Peyer's patch (tissue), 4 donors: ENCODE measurements around the gene NPR3. TPM values are rescaled to one million over a fixed set of nuclear protein-coding genes. Genes with fewer than 3 reads are reported as not detected.

ENCODE experiments used
- DNase-seq, 3 donors: peaks; one replicate each; pipeline ENCODE4 v3.0.0-alpha.2; 2017 to 2019
- H3K27ac ChIP-seq, 4 donors: fragments of 200-600 bp; sonication (generic); one replicate each; pipeline ENCODE4 v1.5.1; 2016 to 2019
- H3K27me3 ChIP-seq, 2 donors: fragments of 200-600 bp; sonication (generic); one replicate each; pipeline ENCODE4 v1.5.1; 2019
- H3K36me3 ChIP-seq, 3 donors: fragments of 200-600 bp; sonication (generic); one replicate each; pipeline ENCODE4 v1.5.1; 2016 to 2019
- H3K4me1 ChIP-seq, 4 donors: fragments of 200-600 bp; sonication (generic); one replicate each; pipeline ENCODE4 v1.5.1; 2016 to 2019
- H3K4me3 ChIP-seq, 4 donors: fragments of 200-600 bp; sonication (generic); 1 replicate in 3 of 4; 2 replicates in 1 of 4; pipeline ENCODE4 v1.5.1; 2016 to 2019; ENCODE audit warnings: mild to moderate bottlenecking in 1 of 4
- H3K9me3 ChIP-seq, 4 donors: fragments of 200-600 bp; sonication (generic); one replicate each; pipeline ENCODE4 v1.5.1; 2016 to 2019; ENCODE audit warnings: mild to moderate bottlenecking in 1 of 4
- POLR2A ChIP-seq, 2 donors: fragments of 450-650 bp; IDR thresholded peaks; one replicate each; pipeline ENCODE4 v1.5.1; 2017; ENCODE audit warnings: antibody characterized with exemption in 2 of 2, mild to moderate bottlenecking in 2 of 2, moderate library complexity in 2 of 2
- total RNA-seq, 4 donors: library from RNA; depleted of rRNA; stranded (reverse); fragments of >200 nt; gene quantifications; one replicate each; pipeline ENCODE4 v1.1.0, GENCODE V29; 2016
- TF ChIP-seq, protein P1 (sequence below), 6 experiments: fragments of 450-650 bp in 4 of 6; fragments of 200-600 bp in 2 of 6; sonication (generic) in 1 of 6; IDR thresholded peaks; one replicate each; pipeline ENCODE4 v1.5.1; 2017 to 2019; ENCODE audit warnings: antibody characterized with exemption in 6 of 6, mild to moderate bottlenecking in 3 of 6, moderate library complexity in 1 of 6

The NPR3 gene
- total RNA-seq, 4 donors from 2014 or later, result 0.47 to 1.7 (median 1.2) TPM; not detected in 1

DNA sequence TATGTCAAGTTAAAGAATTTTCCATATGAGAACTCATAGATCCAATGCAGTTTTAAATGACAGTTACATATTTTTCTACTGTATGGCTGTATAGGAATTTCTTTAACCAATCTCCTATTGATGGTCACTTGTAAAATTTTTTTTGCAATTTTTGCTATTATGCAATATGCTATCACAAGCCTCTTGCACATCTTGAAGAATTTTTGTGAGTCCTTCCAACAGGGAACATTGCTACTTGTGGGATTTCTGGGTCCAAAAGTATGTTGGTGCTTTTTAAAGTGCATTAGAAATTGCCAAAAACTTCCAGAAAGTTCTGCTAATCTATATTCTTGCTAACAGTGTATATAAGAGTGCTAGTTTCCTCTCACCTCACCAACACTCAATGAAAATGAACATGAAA, 65.1 kb downstream of the NPR3 start:
- Histone ChIP-seq H3K27ac (no peak overlapping the region), H3K36me3 (no peaks in the 10 kb centered on the region), H3K4me3 (no peak overlapping the region), H3K27me3 (no peaks in the 10 kb centered on the region), H3K4me1 (no peaks in the 10 kb centered on the region), H3K9me3 (no peaks in the 10 kb centered on the region)
- DNase-seq, result no peak
- TF ChIP-seq, protein P1, sequence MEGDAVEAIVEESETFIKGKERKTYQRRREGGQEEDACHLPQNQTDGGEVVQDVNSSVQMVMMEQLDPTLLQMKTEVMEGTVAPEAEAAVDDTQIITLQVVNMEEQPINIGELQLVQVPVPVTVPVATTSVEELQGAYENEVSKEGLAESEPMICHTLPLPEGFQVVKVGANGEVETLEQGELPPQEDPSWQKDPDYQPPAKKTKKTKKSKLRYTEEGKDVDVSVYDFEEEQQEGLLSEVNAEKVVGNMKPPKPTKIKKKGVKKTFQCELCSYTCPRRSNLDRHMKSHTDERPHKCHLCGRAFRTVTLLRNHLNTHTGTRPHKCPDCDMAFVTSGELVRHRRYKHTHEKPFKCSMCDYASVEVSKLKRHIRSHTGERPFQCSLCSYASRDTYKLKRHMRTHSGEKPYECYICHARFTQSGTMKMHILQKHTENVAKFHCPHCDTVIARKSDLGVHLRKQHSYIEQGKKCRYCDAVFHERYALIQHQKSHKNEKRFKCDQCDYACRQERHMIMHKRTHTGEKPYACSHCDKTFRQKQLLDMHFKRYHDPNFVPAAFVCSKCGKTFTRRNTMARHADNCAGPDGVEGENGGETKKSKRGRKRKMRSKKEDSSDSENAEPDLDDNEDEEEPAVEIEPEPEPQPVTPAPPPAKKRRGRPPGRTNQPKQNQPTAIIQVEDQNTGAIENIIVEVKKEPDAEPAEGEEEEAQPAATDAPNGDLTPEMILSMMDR (IDR thresholded peaks at IDR 0.05), result no peak
- no peak for TF ChIP-seq POLR2A (IDR thresholded peaks at IDR 0.05)

DNA sequence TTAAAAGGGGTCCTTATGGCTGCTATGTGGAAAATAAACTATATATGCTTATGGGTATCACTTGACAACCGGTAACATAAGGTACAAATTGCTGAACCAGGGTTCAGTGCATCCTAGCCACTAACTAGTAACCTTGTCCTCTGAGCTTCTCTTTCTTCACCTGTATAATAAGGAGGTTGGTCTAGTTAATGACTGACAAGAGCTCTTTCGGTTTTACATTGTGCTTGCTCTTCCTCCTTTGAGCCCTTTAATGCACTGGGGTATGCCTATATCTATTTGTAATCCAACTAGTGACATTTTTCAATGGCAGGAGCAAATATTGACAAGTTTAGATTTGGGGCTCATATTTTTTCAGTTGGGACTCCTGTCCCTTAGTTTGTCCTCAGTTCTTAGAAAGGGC, 66.1 kb downstream of the NPR3 start:
- no peaks in the 10 kb centered on the region for H3K4me1 ChIP-seq
- DNase-seq, result no peak
- no peak overlapping the region for H3K27ac ChIP-seq
- H3K4me3 ChIP-seq, result no peak overlapping the region
- TF ChIP-seq, protein P1 (IDR thresholded peaks at IDR 0.05), result no peak
- TF ChIP-seq POLR2A (IDR thresholded peaks at IDR 0.05), result no peak
- H3K9me3 ChIP-seq, result no peaks in the 10 kb centered on the region
- no peaks in the 10 kb centered on the region for H3K36me3 ChIP-seq
- no peaks in the 10 kb centered on the region for H3K27me3 ChIP-seq

DNA sequence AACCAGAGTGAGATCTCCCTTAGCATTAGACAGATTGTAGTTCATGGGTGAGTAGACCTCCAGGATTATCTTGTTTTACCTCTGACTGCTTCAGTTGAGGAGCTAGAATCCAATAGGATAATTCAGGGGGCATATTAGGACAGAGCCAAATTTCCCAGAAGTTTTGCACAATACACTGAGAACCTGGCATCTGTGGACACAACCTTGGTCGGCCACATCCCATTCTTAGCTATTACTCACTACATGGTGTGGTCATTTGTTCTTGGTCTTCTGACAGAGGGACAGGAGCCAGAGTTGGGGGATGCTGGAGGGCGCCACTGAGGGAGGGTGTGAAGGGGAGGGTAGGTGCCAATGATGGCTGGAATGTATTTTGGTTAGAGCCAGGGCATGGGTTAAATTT, 66.6 kb downstream of the NPR3 start:
- Histone ChIP-seq H3K27ac (no peak overlapping the region), H3K9me3 (no peaks in the 10 kb centered on the region), H3K36me3 (no peaks in the 10 kb centered on the region), H3K27me3 (no peaks in the 10 kb centered on the region), H3K4me3 (no peak overlapping the region), H3K4me1 (no peaks in the 10 kb centered on the region)
- TF ChIP-seq, protein P1 (IDR thresholded peaks at IDR 0.05), result no peak
- TF ChIP-seq POLR2A (IDR thresholded peaks at IDR 0.05), result no peak
- DNase-seq, result no peak

DNA sequence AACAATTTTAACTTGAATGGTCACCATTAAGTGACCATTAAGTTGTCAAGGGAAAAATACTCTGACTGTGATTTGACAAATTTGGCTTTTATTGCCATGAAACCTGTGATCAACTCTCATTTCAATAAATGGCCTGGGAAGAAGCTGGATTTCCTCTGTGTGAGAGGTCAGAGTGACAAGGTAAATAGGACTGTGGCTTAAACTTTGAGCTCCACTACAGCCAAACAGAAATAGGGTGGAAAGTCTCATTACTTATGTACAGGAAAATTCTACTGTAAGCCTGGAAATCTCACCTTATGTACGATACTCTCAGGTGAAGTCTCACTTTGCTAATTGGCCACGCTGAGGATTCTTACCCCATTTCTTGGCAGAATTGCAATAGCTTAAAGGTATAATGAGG, 67.3 kb downstream of the NPR3 start:
- Histone ChIP-seq H3K4me3 (no peak overlapping the region), H3K9me3 (no peaks in the 10 kb centered on the region), H3K36me3 (no peaks in the 10 kb centered on the region), H3K27ac (no peak overlapping the region), H3K4me1 (no peaks in the 10 kb centered on the region), H3K27me3 (no peaks in the 10 kb centered on the region)
- no peak for TF ChIP-seq POLR2A (IDR thresholded peaks at IDR 0.05)
- TF ChIP-seq, protein P1 (IDR thresholded peaks at IDR 0.05), result no peak
- DNase-seq, result no peak

DNA sequence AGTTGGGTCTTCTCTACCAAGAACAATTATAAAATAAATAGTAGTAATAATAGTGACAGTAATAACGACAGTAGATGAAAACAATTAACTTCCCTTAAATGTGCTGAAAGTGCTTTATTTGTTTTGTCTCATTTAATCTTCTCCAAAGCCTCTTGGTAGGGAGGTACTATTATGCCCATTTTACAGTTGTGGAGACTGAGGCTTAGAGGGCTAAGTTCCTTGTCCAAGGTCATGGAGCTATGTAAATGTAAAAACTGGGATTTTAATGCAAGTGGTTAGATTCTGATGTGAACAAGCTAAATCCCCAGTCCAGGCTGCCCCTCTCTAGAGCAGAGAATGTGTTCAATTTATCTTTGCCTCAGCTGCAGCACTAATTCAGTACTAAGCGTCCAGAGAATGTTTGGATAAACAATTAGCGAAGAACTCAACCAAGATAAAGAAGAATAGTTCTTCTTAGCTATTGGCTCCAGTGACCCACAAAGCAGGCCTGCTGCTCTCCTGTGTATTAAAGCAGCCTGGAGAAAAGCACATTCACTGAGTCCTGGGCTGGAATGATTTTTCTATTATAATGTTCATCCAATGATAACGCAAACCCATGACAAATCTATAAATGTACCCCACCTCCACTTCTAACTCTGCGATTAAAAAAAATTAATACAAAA, 68.8 kb downstream of the NPR3 start:
- Histone ChIP-seq H3K36me3 (no peaks in the 10 kb centered on the region), H3K9me3 (no peaks in the 10 kb centered on the region), H3K4me3 (no peak overlapping the region), H3K4me1 (no peaks in the 10 kb centered on the region), H3K27me3 (no peaks in the 10 kb centered on the region), H3K27ac (no peak overlapping the region)
- no peak for DNase-seq
- no peak for TF ChIP-seq POLR2A (IDR thresholded peaks at IDR 0.05)
- TF ChIP-seq, protein P1 (IDR thresholded peaks at IDR 0.05), result no peak

DNA sequence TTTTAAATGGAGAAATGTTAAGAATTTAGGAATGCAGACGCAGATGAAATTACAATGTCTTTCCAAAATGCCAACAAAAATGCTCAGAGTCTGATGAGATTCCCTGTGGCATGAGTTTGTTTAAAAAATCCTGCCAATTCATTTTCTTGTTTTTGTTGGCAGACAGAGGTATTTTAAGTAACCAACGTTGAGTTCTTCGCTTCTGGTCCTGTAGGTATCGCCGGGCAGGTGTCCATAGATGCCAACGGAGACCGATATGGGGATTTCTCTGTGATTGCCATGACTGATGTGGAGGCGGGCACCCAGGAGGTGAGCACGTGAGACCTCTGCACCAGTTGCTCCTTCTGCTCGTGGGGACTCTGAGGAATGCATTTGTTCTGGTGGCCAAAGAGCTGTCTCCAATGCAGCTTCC, 69.4 kb downstream of the NPR3 start:
- TF ChIP-seq, protein P1 (IDR thresholded peaks at IDR 0.05), result no peak
- TF ChIP-seq POLR2A (IDR thresholded peaks at IDR 0.05), result no peak
- H3K27me3 ChIP-seq, result no peaks in the 10 kb centered on the region
- H3K4me3 ChIP-seq, result no peak overlapping the region
- H3K27ac ChIP-seq, result no peak overlapping the region
- no peaks in the 10 kb centered on the region for H3K9me3 ChIP-seq
- H3K4me1 ChIP-seq, result no peaks in the 10 kb centered on the region
- DNase-seq, result no peak
- no peaks in the 10 kb centered on the region for H3K36me3 ChIP-seq
